Ishikawa (cell line): ENCODE data around the gene TRIM44.
A peak's percentile ranks its signal among the peaks of the same experiment; 100 is the strongest.

Experiments used
- CEBPB ChIP-seq: IDR thresholded peaks from 2 replicates; pipeline ENCODE4 v1.6.1; 2012
- EP300 ChIP-seq: IDR thresholded peaks from 2 replicates; pipeline ENCODE4 v1.6.1; 2012; ENCODE audit warnings: borderline replicate concordance
- MAX ChIP-seq: IDR thresholded peaks from 2 replicates; pipeline ENCODE4 v1.6.1; 2012
- RAD21 ChIP-seq: IDR thresholded peaks from 2 replicates; pipeline ENCODE4 v1.6.1; 2012; ENCODE audit warnings: low read depth
- TAF1 ChIP-seq: IDR thresholded peaks from 2 replicates; pipeline ENCODE4 v1.6.1; 2012; ENCODE audit warnings: low read depth, mild to moderate bottlenecking
- TEAD4 ChIP-seq: IDR thresholded peaks from 2 replicates; pipeline ENCODE4 v1.6.1; 2012

GRCh38 chr11:35815556-35816315, 153.2 kb downstream of the TRIM44 start:
- peak; percentile 97 for TF ChIP-seq EP300
- TF ChIP-seq RAD21, result peak; percentile 20; the same call in 1 of the 2 replicates
- peak; percentile 91 for TF ChIP-seq TEAD4
- TF ChIP-seq CEBPB, result no peak
- peak; percentile 64; the same call in 1 of the 2 replicates for TF ChIP-seq MAX
- TF ChIP-seq TAF1, result no peak
